Omental fat pad (tissue), 4 donors: ENCODE data around the gene EIF3D. TPM values are rescaled to one million over a fixed set of nuclear protein-coding genes. Genes with fewer than 3 reads are reported as not detected.

Source experiments
- ATAC-seq: fragments of 150-250 bp; one replicate; pipeline ENCODE4 v1.9.1; 2016; ENCODE audit warnings: mild to moderate bottlenecking, moderate library complexity; ENCODE audit not compliant: low FRiP score
- DNase-seq: peaks from one replicate; pipeline ENCODE4 v3.0.0-alpha.2; 2019; ENCODE audit warnings: low spot score
- total RNA-seq, 4 donors: library from RNA; depleted of rRNA; stranded (reverse); fragments of >200 nt; gene quantifications; one replicate each; pipeline ENCODE4 v1.1.0, GENCODE V29; 2016
- TF ChIP-seq, protein P1 (sequence below), 3 donors: fragments of 450-650 bp; IDR thresholded peaks; one replicate each; pipeline ENCODE4 v1.5.1; 2016 to 2017; ENCODE audit warnings: antibody characterized with exemption in 3 of 3, mild to moderate bottlenecking in 3 of 3, moderate library complexity in 2 of 3

The EIF3D gene
- total RNA-seq, 4 donors from 2014 or later: 248 to 355 (median 268) TPM

DNA sequence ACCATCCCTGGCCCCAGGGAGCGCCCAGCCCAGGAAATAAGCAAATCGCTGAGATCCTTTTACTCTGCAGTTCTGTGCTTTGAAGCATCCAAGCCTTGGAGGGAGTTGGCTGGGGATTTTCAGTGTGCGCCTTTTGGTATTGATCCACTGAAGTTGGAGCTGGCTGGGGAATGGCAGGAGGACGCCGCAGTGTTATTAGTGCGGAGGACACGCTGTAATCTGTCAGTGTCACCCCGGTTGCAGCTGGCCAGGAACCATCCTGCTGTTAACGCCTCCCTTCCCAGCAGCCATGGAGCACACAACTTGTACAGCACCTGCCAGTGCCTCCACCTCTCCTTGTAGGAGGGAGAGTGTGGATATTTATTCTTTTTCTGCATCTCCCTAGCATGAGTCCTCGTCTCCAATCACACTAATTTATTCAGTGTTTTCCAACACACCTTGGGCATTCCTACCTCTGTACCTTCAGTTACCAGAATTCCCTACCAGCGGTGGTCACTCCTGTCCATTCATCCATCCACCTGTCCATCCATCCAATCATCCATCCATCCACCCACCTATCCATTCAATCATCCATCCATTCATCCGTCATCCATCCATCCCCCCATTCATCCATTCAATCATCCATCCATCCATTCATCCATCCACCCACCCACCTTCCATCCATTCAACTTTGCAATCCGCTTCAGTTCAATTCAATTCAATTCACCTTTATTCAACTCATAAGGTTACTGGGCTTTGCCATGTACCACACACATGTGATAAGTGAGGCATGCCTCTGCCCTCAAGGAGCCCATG, 21.9 kb upstream of the EIF3D start:
- TF ChIP-seq, protein P1, sequence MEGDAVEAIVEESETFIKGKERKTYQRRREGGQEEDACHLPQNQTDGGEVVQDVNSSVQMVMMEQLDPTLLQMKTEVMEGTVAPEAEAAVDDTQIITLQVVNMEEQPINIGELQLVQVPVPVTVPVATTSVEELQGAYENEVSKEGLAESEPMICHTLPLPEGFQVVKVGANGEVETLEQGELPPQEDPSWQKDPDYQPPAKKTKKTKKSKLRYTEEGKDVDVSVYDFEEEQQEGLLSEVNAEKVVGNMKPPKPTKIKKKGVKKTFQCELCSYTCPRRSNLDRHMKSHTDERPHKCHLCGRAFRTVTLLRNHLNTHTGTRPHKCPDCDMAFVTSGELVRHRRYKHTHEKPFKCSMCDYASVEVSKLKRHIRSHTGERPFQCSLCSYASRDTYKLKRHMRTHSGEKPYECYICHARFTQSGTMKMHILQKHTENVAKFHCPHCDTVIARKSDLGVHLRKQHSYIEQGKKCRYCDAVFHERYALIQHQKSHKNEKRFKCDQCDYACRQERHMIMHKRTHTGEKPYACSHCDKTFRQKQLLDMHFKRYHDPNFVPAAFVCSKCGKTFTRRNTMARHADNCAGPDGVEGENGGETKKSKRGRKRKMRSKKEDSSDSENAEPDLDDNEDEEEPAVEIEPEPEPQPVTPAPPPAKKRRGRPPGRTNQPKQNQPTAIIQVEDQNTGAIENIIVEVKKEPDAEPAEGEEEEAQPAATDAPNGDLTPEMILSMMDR (IDR thresholded peaks at IDR 0.05): no peak
- ATAC-seq (no peak), DNase-seq (no peak)

DNA sequence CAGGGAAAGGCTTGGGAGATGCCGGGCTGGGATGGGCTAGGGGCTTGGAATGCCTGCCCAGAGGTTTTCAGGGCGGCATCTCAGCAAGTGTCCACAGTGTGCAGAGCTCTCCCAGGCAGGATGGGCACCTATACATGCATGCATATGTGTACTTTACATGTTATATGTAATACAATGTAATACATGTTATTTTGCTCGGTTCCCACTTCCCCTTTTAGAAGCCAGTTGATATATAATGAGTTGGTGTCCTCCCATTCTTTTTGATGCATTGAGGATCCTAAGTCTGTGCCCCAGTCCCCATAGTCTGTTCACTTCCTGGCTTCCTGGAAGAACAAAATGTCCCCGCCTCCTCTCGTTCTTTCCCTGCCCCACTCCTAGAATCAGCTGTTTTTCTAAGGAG, 20.1 kb upstream of the EIF3D start:
- DNase-seq (no peak), ATAC-seq (no peak)
- TF ChIP-seq, protein P1 (IDR thresholded peaks at IDR 0.05): no peak

DNA sequence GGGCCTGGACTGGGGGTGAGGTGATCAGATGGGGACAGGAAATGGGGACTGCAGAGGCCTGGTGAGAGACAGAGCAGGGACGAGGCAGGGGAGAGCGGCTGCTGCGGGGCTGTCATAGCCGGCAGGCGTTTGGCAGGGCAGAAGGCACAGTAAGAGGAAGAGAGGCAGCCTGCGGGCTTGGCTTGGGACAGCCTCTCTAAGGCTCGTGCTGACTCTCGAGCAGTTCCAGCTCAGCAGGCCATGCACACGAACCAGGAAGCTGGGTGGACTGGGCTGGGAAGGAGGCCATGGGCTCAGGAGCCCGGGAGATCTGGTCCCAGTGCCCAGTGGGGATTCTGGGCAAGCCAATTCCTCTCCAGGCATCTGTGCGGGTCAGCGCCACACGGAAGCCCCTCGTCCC, 19.6 kb upstream of the EIF3D start:
- no peak for ATAC-seq

DNA sequence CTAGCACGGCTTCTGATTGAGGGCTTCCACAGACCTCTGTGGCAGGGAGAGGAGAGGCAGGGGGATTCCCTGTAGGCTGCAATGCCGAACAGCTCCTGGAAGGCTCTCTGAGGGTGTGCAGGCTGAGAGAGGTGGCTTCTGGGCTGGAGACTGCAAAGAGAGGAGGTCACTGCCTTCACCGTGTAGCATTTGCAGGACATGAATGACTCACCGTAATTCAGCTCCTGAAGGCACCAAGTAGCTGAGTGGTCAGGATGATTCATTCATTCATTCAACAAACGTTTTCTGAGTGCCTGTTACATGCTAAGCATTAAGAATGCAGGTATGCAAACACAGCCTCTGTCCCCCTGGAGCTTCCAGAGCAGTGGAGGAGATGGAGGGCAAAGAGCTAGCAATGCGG, 18.0 kb upstream of the EIF3D start:
- DNase-seq (no peak), ATAC-seq (no peak)
- TF ChIP-seq, protein P1 (IDR thresholded peaks at IDR 0.05): no peak

More for the DNA sequence above, 19.6 kb upstream of the EIF3D start:
- no peak for DNase-seq
- TF ChIP-seq, protein P1 (IDR thresholded peaks at IDR 0.05): no peak

DNA sequence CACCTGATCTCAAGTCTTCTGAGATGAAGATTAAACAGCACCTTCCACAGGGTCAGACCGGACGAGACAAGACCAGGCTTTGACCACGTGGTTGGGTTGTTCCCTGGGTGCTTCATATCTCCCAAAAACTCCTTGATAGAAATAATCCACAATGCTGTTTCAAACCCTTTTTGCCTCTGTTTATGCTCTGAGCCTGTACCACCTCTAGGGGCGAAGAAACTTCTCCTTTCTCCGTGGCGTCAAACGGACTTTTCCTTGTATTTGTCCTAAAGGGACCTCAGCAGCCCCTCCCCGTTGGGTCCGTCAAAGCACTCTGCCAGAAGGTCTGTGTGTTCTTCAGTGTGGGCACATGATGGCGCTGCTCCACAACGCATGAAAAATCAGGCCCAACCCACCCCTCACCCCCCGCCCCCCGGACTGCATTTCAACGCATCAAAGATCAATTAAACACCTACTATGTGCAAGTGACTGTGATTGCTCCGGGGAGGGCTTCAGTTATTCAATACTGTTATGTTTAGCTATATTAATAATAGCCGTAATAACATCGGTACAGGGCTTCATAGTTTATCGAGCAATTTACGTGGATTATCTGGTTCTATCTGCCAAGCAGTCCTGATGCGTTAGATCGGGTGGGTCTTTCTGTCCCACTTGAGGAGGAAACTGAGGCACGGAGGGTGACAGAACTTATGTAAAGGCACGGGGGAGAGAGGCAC, 17.3 kb upstream of the EIF3D start:
- ATAC-seq (no peak), DNase-seq (no peak)
- TF ChIP-seq, protein P1 (IDR thresholded peaks at IDR 0.05): no peak

DNA sequence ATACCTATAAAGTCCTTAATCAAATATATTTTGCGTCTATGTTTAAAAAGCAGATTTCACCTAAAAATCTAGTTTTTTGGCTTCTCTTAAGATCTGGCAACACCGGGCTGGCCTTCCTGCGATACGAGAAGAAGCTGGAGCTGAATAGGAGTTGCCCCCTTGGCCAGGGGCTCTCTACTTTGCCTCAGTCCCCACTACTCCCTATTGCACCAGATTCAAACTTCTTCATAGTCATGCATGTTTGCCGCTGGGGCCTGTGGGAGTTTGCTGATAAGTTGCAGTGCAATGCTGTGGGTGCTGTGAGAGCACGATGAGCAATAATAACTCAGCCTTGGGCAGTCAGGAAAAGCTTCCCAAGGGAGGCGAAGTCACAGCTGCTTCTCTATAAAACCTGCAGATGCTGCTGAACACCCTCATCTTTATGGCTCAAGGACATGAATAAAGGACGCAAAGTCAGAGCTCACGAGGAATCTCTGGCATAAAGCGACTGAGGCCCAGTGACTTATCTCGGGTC, 15.2 kb upstream of the EIF3D start:
- TF ChIP-seq, protein P1 (IDR thresholded peaks at IDR 0.05): no peak
- DNase-seq (no peak), ATAC-seq (no peak)
